ENCODE measurements around the gene STK32B.

GRCh38 chr4:5470318-5471198 is 419.3 kb downstream of the STK32B start:
- TF ChIP-seq CTCF (conservative IDR thresholded peaks at IDR 0.05; ENCODE audit: low read depth in 2 of 2) (no peak), ETS1 (IDR thresholded peaks at IDR 0.05) (no peak), EZH2 (IDR thresholded peaks at IDR 0.05; ENCODE audit: low read depth, unreplicated experiment) (no peak), POLR2AphosphoS5 (IDR thresholded peaks at IDR 0.05; ENCODE audit: low read depth) (no peak), JUNB (IDR thresholded peaks at IDR 0.05; ENCODE audit: unreplicated experiment) (no peak), ZNF114 (CRISPR knock-in tag; IDR thresholded peaks at IDR 0.05) (no peak), CREB1 (CRISPR knock-in tag; IDR thresholded peaks at IDR 0.05; ENCODE audit: low read depth) (no peak), STAT1 (IDR thresholded peaks at IDR 0.05; ENCODE audit: unreplicated experiment) (no peak), REST (IDR thresholded peaks at IDR 0.05; ENCODE audit: unreplicated experiment) (no peak), EZH2phosphoT487 (IDR thresholded peaks at IDR 0.05; ENCODE audit: unreplicated experiment) (no peak), NANOG (IDR thresholded peaks at IDR 0.05; ENCODE audit: borderline replicate concordance) (no peak), ZNF462 (CRISPR knock-in tag; IDR thresholded peaks at IDR 0.05) (no peak), ZNF331 (CRISPR knock-in tag; IDR thresholded peaks at IDR 0.05; ENCODE audit: low read depth) (no peak)
